Ishikawa (cell line): ENCODE measurements around the gene FGF13.

Experiments
- CEBPB ChIP-seq: IDR thresholded peaks from 2 replicates; pipeline ENCODE4 v1.6.1; 2012
- CREB1 ChIP-seq: IDR thresholded peaks from 2 replicates; pipeline ENCODE4 v1.6.1; 2012; ENCODE audit warnings: low read depth
- EGR1 ChIP-seq: IDR thresholded peaks from 2 replicates; pipeline ENCODE4 v1.6.1; 2012
- EP300 ChIP-seq: IDR thresholded peaks from 2 replicates; pipeline ENCODE4 v1.6.1; 2012; ENCODE audit warnings: borderline replicate concordance
- FOXM1 ChIP-seq: IDR thresholded peaks from 2 replicates; pipeline ENCODE4 v1.6.1; 2012; ENCODE audit warnings: low read depth, borderline replicate concordance
- NFIC ChIP-seq: IDR thresholded peaks from 2 replicates; pipeline ENCODE4 v1.6.1; 2012
- RAD21 ChIP-seq: IDR thresholded peaks from 2 replicates; pipeline ENCODE4 v1.6.1; 2012; ENCODE audit warnings: low read depth
- TAF1 ChIP-seq: IDR thresholded peaks from 2 replicates; pipeline ENCODE4 v1.6.1; 2012; ENCODE audit warnings: low read depth, mild to moderate bottlenecking
- TCF12 ChIP-seq: IDR thresholded peaks from 2 replicates; pipeline ENCODE4 v1.6.1; 2012; ENCODE audit warnings: low read depth
- TEAD4 ChIP-seq: IDR thresholded peaks from 2 replicates; pipeline ENCODE4 v1.6.1; 2012
- YY1 ChIP-seq: IDR thresholded peaks from 2 replicates; pipeline ENCODE4 v1.6.1; 2012; ENCODE audit warnings: low read depth
- ZBTB7A ChIP-seq: IDR thresholded peaks from 2 replicates; pipeline ENCODE4 v1.6.1; 2012; ENCODE audit warnings: low read depth
- TF ChIP-seq, protein P1 (sequence below): IDR thresholded peaks from 2 replicates; pipeline ENCODE4 v1.6.1; 2012
- TF ChIP-seq, protein P2 (sequence below): IDR thresholded peaks from 2 replicates; pipeline ENCODE4 v1.6.1; 2012
- TF ChIP-seq, protein P3 (sequence below): IDR thresholded peaks from 2 replicates; pipeline ENCODE4 v1.6.1; 2012; ENCODE audit warnings: low read depth, mild to moderate bottlenecking

The FGF13 gene

DNA sequence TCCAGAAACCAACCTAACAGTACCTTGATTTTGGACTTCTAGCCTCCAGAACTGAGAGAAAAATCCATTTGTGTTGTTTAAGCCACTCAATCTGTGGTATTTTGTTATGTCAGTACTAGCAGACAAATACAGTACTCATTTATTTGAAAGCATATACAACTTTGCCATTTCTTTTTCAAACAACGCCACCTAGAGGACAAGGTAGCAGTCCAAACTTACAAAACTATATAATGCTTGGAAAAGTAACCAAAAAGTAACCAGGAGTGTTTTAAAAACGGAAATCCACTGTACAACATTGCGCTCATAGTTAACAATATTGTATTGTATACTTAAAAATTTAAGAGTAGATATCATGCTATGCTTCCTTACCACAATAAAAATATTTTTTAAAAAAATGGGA lies 37.0 kb upstream of the FGF13 start:
- TF ChIP-seq, protein P1, sequence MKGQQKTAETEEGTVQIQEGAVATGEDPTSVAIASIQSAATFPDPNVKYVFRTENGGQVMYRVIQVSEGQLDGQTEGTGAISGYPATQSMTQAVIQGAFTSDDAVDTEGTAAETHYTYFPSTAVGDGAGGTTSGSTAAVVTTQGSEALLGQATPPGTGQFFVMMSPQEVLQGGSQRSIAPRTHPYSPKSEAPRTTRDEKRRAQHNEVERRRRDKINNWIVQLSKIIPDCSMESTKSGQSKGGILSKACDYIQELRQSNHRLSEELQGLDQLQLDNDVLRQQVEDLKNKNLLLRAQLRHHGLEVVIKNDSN, result no peak
- TF ChIP-seq RAD21, result peak; percentile 33; the same call in 1 of the 2 replicates

DNA sequence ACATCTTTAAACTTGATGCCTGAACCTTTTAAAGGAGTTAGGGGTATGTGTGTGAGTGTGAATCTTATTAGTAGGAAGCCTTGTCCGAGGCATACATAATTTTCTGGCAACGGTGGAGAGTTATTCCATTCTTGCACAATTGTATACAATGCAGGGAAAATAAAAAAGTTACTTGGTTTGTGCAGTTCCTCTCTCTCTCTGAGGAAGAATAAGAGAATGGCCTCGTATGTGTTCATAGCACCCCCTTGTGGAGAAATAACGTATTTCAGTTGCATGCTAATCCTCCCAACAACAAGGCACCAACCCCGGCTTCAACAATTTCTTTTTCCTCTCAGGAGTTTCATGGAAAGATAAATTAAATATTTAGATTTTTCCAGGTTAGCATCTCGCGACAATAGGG lies 33.7 kb upstream of the FGF13 start:
- no peak for TF ChIP-seq NFIC
- TF ChIP-seq, protein P1, result no peak
- TF ChIP-seq FOXM1, result no peak
- peak; percentile 60 for TF ChIP-seq RAD21
- TF ChIP-seq, protein P2, sequence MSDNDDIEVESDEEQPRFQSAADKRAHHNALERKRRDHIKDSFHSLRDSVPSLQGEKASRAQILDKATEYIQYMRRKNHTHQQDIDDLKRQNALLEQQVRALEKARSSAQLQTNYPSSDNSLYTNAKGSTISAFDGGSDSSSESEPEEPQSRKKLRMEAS, result no peak

DNA sequence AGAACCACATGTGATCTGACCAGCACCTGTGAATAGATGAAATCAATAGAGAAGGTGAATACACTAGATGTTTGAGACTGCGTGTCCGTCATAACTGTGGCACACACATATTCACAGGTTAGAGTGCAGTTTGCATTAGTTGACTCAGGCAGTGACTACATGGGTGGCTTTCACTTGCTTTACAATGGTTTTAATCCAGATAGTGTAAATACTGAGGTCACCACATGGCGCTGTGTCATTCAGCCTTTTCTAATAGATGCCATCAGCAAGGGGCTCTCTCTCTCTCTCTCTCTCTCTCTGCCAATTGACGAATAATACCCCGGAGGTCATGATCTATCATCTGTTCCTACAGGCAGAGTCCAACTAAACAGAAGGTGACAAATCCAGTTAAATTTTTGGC lies 30.7 kb upstream of the FGF13 start:
- TF ChIP-seq TCF12 (no peak), TEAD4 (no peak), NFIC (no peak), FOXM1 (no peak), CREB1 (no peak), TAF1 (no peak), EP300 (no peak), ZBTB7A (no peak), EGR1 (no peak)
- TF ChIP-seq, protein P3, sequence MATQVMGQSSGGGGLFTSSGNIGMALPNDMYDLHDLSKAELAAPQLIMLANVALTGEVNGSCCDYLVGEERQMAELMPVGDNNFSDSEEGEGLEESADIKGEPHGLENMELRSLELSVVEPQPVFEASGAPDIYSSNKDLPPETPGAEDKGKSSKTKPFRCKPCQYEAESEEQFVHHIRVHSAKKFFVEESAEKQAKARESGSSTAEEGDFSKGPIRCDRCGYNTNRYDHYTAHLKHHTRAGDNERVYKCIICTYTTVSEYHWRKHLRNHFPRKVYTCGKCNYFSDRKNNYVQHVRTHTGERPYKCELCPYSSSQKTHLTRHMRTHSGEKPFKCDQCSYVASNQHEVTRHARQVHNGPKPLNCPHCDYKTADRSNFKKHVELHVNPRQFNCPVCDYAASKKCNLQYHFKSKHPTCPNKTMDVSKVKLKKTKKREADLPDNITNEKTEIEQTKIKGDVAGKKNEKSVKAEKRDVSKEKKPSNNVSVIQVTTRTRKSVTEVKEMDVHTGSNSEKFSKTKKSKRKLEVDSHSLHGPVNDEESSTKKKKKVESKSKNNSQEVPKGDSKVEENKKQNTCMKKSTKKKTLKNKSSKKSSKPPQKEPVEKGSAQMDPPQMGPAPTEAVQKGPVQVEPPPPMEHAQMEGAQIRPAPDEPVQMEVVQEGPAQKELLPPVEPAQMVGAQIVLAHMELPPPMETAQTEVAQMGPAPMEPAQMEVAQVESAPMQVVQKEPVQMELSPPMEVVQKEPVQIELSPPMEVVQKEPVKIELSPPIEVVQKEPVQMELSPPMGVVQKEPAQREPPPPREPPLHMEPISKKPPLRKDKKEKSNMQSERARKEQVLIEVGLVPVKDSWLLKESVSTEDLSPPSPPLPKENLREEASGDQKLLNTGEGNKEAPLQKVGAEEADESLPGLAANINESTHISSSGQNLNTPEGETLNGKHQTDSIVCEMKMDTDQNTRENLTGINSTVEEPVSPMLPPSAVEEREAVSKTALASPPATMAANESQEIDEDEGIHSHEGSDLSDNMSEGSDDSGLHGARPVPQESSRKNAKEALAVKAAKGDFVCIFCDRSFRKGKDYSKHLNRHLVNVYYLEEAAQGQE, result no peak
- TF ChIP-seq, protein P1, result no peak
- TF ChIP-seq, protein P2, result no peak

DNA sequence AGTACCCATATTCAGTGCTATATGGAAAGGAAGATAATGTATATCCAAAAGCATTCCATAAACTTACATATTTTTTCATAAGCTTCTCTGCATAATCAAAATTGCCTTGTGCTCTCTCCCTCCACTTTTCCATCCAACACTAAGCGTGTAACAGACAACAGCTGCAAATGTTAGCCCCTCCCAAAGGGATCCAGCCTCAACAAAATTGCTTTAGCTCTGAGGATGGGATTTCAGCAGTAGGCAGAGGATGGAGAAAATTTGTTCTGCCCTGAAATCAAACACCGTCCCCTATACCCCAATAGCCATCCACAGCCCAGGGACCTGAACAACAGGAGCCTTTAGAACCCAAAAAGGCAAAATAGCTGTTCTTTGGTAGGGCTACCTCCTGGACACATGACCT lies 28.8 kb upstream of the FGF13 start:
- TF ChIP-seq, protein P2, result no peak
- TF ChIP-seq, protein P3, result no peak
- no peak for TF ChIP-seq TEAD4
- no peak for TF ChIP-seq EGR1
- no peak for TF ChIP-seq TAF1
- TF ChIP-seq YY1, result no peak
- TF ChIP-seq ZBTB7A, result no peak
- TF ChIP-seq EP300, result no peak
- TF ChIP-seq NFIC, result no peak
- TF ChIP-seq TCF12, result no peak
- TF ChIP-seq, protein P1, result no peak
- no peak for TF ChIP-seq CREB1
- no peak for TF ChIP-seq RAD21
- TF ChIP-seq FOXM1, result no peak
- no peak for TF ChIP-seq CEBPB

DNA sequence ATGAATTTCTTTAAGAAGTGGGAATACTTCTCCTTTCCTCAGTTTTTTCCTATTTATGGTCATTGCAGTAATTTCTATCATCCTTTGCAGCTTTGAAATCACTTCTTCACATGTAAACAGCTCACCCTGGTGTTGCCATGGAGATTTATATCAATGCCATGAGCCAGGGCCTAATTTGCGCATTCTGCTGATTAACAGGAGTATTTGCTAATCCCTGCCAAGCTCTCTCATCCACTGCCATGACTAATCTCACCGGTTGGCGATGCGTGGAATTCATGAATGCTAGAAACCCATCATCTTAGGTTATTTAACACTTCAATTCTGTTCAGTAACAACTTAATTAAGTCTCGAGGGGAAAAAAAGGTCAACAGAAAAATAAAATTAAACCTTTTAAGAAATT lies 11.8 kb upstream of the FGF13 start:
- TF ChIP-seq, protein P3, result no peak
- TF ChIP-seq, protein P2, result no peak
- TF ChIP-seq NFIC (no peak), ZBTB7A (no peak), TCF12 (no peak)
